Stimulated activated CD8-positive, alpha-beta memory T cell treated with anti-CD3 and anti-CD28 coated beads, Interleukin-12 subunit alpha, Interleukin-12 subunit beta, amount 100 ng/mL, for 4 hours (primary cell): ENCODE measurements around the gene GLYATL1.

Experiments used
- DNase-seq: peaks from one replicate; pipeline ENCODE4 v3.0.0-alpha.2; 2020; ENCODE audit warnings: low read depth

GLYATL1 gene

GRCh38 chr11:58926695-58927094, 12.6 kb upstream of the GLYATL1 start:
- no peak for DNase-seq

GRCh38 chr11:58927393-58928106, 11.7 kb upstream of the GLYATL1 start:
- no peak for DNase-seq

GRCh38 chr11:58928107-58928499, 11.2 kb upstream of the GLYATL1 start:
- no peak for DNase-seq

GRCh38 chr11:58928691-58929090, 10.6 kb upstream of the GLYATL1 start:
- no peak for DNase-seq

GRCh38 chr11:58930926-58931325, 8.4 kb upstream of the GLYATL1 start:
- DNase-seq = no peak

- DNase-seq = no peak
Observed at GRCh38 chr11:58933661-58934060, 5.6 kb upstream of the GLYATL1 start.

GRCh38 chr11:58934945-58935513, 4.3 kb upstream of the GLYATL1 start:
- DNase-seq = no peak

- DNase-seq = no peak
Observed at GRCh38 chr11:58938398-58938797, 890 bp upstream of the GLYATL1 start.

GRCh38 chr11:58940028-58940427, 740 bp downstream of the GLYATL1 start:
- DNase-seq = no peak

GRCh38 chr11:58941838-58942237, 2.5 kb downstream of the GLYATL1 start:
- no peak for DNase-seq

- no peak for DNase-seq
Observed at GRCh38 chr11:58945663-58946062, 6.4 kb downstream of the GLYATL1 start.

- no peak for DNase-seq
Observed at GRCh38 chr11:58949184-58949583, 9.9 kb downstream of the GLYATL1 start.

GRCh38 chr11:58957922-58958321, 18.6 kb downstream of the GLYATL1 start:
- DNase-seq = no peak

- no peak for DNase-seq
Observed at GRCh38 chr11:58958500-58958899, 19.2 kb downstream of the GLYATL1 start.

- no peak for DNase-seq
Observed at GRCh38 chr11:58963551-58964104, 24.3 kb downstream of the GLYATL1 start.

GRCh38 chr11:58965246-58965985, 26.1 kb downstream of the GLYATL1 start:
- DNase-seq = no peak

- no peak for DNase-seq
Observed at GRCh38 chr11:58968251-58968711, 29.0 kb downstream of the GLYATL1 start.

GRCh38 chr11:58977470-58977869, 38.2 kb downstream of the GLYATL1 start:
- no peak for DNase-seq

- no peak for DNase-seq
Observed at GRCh38 chr11:58979222-58979621, 39.9 kb downstream of the GLYATL1 start.

GRCh38 chr11:58980159-58980843, 41.0 kb downstream of the GLYATL1 start:
- no peak for DNase-seq

- no peak for DNase-seq
Observed at GRCh38 chr11:58992489-58992888, 53.2 kb downstream of the GLYATL1 start.

GRCh38 chr11:58994171-58994570, 54.9 kb downstream of the GLYATL1 start:
- DNase-seq = no peak
